GM21529 (cell line): ENCODE data around the gene LRRC8B.

ENCODE experiments used
- ATAC-seq: cut with Tn5 transposase; IDR thresholded peaks from one replicate; pipeline ENCODE4 v1.9.1; 2021; ENCODE audit not compliant: unreplicated experiment

Gene LRRC8B

DNA sequence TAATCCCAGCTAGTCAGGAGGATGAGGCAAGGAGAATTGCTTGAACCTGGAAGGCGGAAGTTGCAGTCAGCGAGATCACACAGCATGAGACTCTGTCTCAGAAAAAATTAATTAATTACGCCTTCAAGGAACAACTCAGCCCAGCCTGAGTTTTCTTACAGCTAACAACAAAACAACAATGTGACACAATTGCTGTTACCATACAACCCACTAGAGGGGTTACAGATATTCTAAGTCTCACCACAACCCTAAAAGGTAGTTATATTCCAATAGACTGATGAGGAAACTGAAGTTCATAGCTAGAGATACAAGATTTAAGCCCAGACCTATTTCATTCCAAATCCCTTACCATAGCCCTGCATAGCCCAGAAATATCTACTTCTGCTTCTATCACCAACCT, 105.4 kb downstream of the LRRC8B start:
- ATAC-seq, result no peak

GRCh38 chr1:89631816-89632656, 107.4 kb downstream of the LRRC8B start:
- ATAC-seq, result no peak

DNA sequence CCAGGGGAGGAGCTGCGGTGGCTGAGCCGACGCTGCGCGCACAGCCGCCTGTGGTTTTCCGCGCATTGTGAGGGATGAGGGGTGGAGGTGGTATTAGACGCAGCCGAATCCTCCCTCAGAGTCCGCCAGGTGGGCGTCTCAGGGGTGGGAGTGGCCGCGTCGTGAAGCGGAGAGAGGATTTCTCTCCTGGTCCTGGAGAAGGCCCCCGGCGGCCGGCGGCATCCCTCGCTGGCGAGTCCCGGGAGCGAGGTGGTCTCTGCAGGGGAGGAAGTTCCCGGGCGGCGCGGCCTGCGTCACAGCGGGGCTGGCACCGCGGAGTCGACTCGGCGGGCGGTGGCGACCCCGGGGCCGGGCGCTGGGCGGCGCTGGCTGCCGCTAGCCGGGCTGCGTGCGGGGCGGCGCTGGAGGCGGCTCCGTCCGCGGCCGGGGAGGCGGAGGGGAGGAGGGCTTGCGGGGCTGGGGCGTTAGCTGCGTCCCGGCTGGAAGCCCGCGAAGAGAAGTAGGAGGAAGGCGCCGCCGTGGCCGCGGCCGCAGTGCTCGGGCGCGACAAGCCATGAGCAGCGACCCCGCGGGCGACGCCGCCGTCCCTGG, 108.1 kb downstream of the LRRC8B start, which contains the start of gene LRRC8C:
LRRC8C (plus strand) TSS at position 464 of the 591 bp plus-strand sequence. CDS start 53,354 bp downstream, outside the sequence.
- peak; percentile 86 for ATAC-seq

GRCh38 chr1:89633248-89633799, 108.7 kb downstream of the LRRC8B start:
- ATAC-seq, result peak; percentile 47

DNA sequence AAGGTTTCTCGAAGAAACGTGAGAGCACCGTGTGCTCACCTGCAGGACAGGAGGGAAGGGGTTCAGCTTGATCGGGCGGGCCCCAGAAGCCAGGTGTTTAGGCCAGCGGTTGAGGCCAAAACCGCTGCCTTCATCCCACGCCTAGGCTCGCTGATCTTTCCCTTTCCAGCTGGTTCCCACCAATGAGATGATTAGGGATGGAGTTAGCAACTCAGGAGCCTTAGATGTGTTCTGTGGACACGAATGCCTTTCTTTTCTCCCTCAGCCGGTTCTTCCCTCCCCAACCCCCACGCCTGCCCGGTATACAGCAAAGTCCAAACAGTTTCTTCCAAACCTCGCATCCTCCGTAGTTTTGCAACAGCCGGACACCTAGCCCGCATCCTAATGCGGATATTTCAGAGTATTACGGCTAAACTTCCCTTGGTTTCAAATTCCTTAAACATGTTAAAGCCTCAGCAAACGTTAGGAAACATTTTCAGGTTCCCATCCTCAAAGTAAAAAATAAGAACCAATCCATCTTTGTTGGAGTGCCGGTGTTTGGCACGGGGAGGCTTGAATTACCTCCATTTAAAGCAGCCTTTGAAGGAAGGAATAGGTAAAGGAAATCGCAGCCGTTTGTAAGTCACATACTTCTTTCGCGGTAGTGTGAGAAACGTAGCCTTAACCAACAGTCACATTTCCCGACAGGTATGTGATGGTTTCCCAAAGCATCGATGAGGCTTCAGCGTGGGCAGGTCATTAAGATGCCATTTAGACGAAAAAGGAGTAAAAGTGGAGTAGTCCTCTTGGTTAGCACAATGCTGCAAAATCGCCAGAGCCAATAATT, 109.4 kb downstream of the LRRC8B start:
- ATAC-seq, result peak; percentile 4

- ATAC-seq, result no peak
Observed at GRCh38 chr1:89635825-89636815, 111.5 kb downstream of the LRRC8B start.

GRCh38 chr1:89637496-89637895, 112.9 kb downstream of the LRRC8B start:
- ATAC-seq, result no peak

DNA sequence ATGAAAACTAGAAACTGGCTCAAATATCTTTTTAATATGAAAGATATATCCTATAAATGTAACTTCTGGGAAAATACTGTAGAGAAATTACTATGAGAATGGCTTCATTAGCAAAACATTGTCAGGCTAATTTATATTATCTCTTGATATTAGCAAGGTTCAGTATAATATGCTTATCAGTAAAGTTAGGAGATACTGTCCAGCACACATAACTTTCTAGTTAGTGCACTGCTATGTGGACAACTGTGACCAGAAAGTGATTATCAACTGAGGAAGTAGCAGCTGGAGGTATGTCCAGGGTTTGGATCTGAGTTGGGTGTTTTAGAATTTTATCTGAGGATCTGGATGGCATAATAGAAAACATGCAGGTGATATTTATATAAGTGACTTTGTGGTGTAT, 115.8 kb downstream of the LRRC8B start:
- no peak for ATAC-seq

DNA sequence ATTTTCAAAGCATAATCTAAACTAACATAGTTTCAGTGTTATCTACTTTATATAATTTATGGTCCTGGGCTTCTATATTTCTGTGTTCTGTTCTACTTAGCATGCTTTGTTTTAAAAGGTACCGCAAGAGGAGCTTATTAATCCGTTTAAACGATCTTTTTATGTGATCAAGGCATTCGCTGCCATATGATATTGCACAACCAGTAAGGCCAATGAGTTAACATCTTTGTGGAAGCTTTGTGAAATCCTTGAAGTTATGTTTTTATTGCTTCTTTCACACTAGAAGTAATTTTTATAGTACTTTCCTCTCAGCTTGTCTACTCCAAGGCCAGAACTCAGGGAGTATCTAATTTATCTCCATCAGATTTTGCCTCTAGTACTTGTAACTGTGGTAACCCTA, 117.2 kb downstream of the LRRC8B start:
- ATAC-seq, result no peak

GRCh38 chr1:89643577-89643976, 118.9 kb downstream of the LRRC8B start:
- ATAC-seq, result no peak

GRCh38 chr1:89644119-89644814, 119.6 kb downstream of the LRRC8B start:
- ATAC-seq, result no peak

DNA sequence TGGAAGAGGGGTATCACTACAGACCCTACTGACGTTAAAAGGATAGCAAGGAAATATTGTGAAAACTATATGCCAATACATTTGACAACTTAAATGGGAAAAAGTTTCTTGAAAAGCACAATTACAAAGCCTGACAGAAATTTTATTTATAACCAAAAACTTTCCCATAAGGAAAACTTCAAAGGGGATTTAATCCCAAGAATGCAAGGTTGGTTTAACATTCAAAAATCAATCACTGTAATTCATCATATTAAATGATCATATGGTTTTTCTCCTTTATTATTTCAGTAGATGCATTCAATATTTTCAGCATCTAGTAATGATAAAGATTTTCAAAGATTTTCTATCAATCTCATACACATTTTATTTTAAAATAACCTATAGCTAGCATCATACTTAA, 121.6 kb downstream of the LRRC8B start:
- no peak for ATAC-seq
